PC-9 (cell line): Measurements from ENCODE around the gene ZNF512B.

Experiments used
- CTCF ChIP-seq: fragments of 200-600 bp; sonication (generic); conservative IDR thresholded peaks from 2 replicates; pipeline ENCODE4 v1.6.1; 2017; ENCODE audit warnings: mixed run types, antibody characterized with exemption, mild to moderate bottlenecking, moderate library complexity
- EZH2 ChIP-seq: fragments of 200-600 bp; sonication (generic); IDR thresholded peaks from 2 replicates; pipeline ENCODE4 v1.8.0; 2017; ENCODE audit warnings: antibody characterized with exemption, low read depth

GRCh38 chr20:63951398-63952209, 18.1 kb downstream of the ZNF512B start:
- no peak for TF ChIP-seq CTCF
- TF ChIP-seq EZH2: no peak
